SK-N-MC (cell line): Measurements from ENCODE around the gene SMCHD1.

Experiments
- DNase-seq: peaks from one replicate; pipeline ENCODE4 v3.0.0-alpha.2; 2011; ENCODE audit warnings: low read depth, low spot score
- H3K27ac ChIP-seq: fragments of 200-600 bp; sonication (generic); 2 replicates; pipeline ENCODE4 v1.5.1; 2016; ENCODE audit warnings: mixed run types
- H3K36me3 ChIP-seq: fragments of 200-600 bp; sonication (generic); 2 replicates; pipeline ENCODE4 v1.6.1; 2017; ENCODE audit warnings: antibody characterized with exemption, low read length, mixed read lengths; ENCODE audit not compliant: insufficient read depth
- H3K4me3 ChIP-seq: fragments of 200-600 bp; sonication (generic); 2 replicates; pipeline ENCODE4 v1.5.1; 2016
- H3K9ac ChIP-seq: fragments of 200-600 bp; sonication (generic); 2 replicates; pipeline ENCODE4 v1.8.0; 2017; ENCODE audit warnings: mixed run types, mixed read lengths; ENCODE audit not compliant: insufficient read length
- H3K9me3 ChIP-seq: fragments of 200-600 bp; sonication (generic); 2 replicates; pipeline ENCODE4 v1.6.1; 2017; ENCODE audit warnings: low read depth, mild to moderate bottlenecking, antibody characterized with exemption, low read length, moderate library complexity, mixed read lengths
- EZH2 ChIP-seq: fragments of 200-600 bp; sonication (generic); IDR thresholded peaks from one replicate; pipeline ENCODE4 v1.6.1; 2017; ENCODE audit warnings: antibody characterized with exemption
- FOXP2 ChIP-seq: optimal IDR thresholded peaks from 2 replicates; pipeline ENCODE3; 2011; ENCODE audit warnings: mild to moderate bottlenecking, moderate library complexity; ENCODE audit not compliant: insufficient read depth; ENCODE audit errors: extremely low read length, control extremely low read depth
- POLR2AphosphoS5 ChIP-seq: IDR thresholded peaks from 2 replicates; pipeline ENCODE4 v1.6.1; 2012; ENCODE audit warnings: mild to moderate bottlenecking, low read depth, low read length, borderline replicate concordance

SMCHD1 gene

GRCh38 chr18:2853173-2853925 is 197.8 kb downstream of the SMCHD1 start:
- DNase-seq: no peak
- Histone ChIP-seq H3K27ac (no peak overlapping the region), H3K4me3 (no peak overlapping the region), H3K9me3 (no peaks in the 10 kb centered on the region), H3K36me3 (no peaks in the 10 kb centered on the region), H3K9ac (no peak overlapping the region)
- TF ChIP-seq POLR2AphosphoS5: no peak
- no peak for TF ChIP-seq EZH2
- TF ChIP-seq FOXP2: no peak

- TF ChIP-seq FOXP2: no peak
- no peak for TF ChIP-seq POLR2AphosphoS5
- TF ChIP-seq EZH2: no peak
- no peak overlapping the region for H3K9ac ChIP-seq
- H3K36me3 ChIP-seq: no peaks in the 10 kb centered on the region
- H3K4me3 ChIP-seq: no peak overlapping the region
- DNase-seq: no peak
- H3K9me3 ChIP-seq: no peaks in the 10 kb centered on the region
- H3K27ac ChIP-seq: no peak overlapping the region
Measured at GRCh38 chr18:2853926-2854664, 198.6 kb downstream of the SMCHD1 start.
